Neural progenitor cell (in vitro differentiated cells): ENCODE measurements around the gene CHGA. TPM values are rescaled to one million over a fixed set of nuclear protein-coding genes. Genes with fewer than 3 reads are reported as not detected.

ENCODE experiments used
- DNase-seq: peaks from one replicate; pipeline ENCODE4 v3.0.0-alpha.2; 2016; ENCODE audit warnings: low spot score
- H2AFZ ChIP-seq: fragments of 200-600 bp; sonication (generic); replicated peaks from 2 replicates; pipeline ENCODE4 v1.6.1; 2016; ENCODE audit warnings: antibody characterized with exemption
- H3F3A ChIP-seq: fragments of 200-600 bp; sonication (generic); 2 replicates; pipeline ENCODE4 v1.6.1; 2016; ENCODE audit warnings: antibody characterized with exemption, low read depth
- H3K27ac ChIP-seq: fragments of 200-600 bp; sonication (generic); 2 replicates; pipeline ENCODE4 v1.5.1; 2016; ENCODE audit warnings: mild to moderate bottlenecking
- H3K27me3 ChIP-seq: fragments of 200-600 bp; sonication (generic); 2 replicates; pipeline ENCODE4 v1.6.1; 2016; ENCODE audit warnings: mild to moderate bottlenecking, moderate library complexity
- H3K36me3 ChIP-seq: fragments of 200-600 bp; sonication (generic); 2 replicates; pipeline ENCODE4 v1.5.1; 2016
- H3K4me1 ChIP-seq: fragments of 200-600 bp; sonication (generic); 2 replicates; pipeline ENCODE4 v1.6.1; 2016; ENCODE audit warnings: mixed run types
- H3K4me2 ChIP-seq: fragments of 200-600 bp; sonication (generic); 2 replicates; pipeline ENCODE4 v1.6.1; 2016
- H3K4me3 ChIP-seq: fragments of 200-600 bp; sonication (generic); 2 replicates; pipeline ENCODE4 v1.5.1; 2016
- H3K79me2 ChIP-seq: fragments of 200-600 bp; sonication (generic); 2 replicates; pipeline ENCODE4 v1.6.1; 2016; ENCODE audit warnings: low read depth
- H3K9ac ChIP-seq: fragments of 200-600 bp; sonication (generic); 2 replicates; pipeline ENCODE4 v1.6.1; 2016
- H3K9me3 ChIP-seq: fragments of 200-600 bp; sonication (generic); 2 replicates; pipeline ENCODE4 v1.5.1; 2016; ENCODE audit warnings: low read depth
- H4K20me1 ChIP-seq: fragments of 200-600 bp; sonication (generic); 2 replicates; pipeline ENCODE4 v1.6.1; 2016; ENCODE audit warnings: low read depth
- H3K27ac Mint-ChIP-seq: 3 replicates; pipeline ENCODE4 v1.8.0; 2021; ENCODE audit warnings: mixed read lengths
- H3K27me3 Mint-ChIP-seq: 2 replicates; pipeline ENCODE4 v1.8.0; 2022; ENCODE audit warnings: low read depth, mild to moderate bottlenecking, inconsistent platforms, moderate library complexity, mixed read lengths; ENCODE audit not compliant: insufficient read depth
- H3K36me3 Mint-ChIP-seq: 3 replicates; pipeline ENCODE4 v1.8.0; 2021; ENCODE audit warnings: mixed read lengths
- H3K4me1 Mint-ChIP-seq: 3 replicates; pipeline ENCODE4 v1.8.0; 2021; ENCODE audit warnings: mixed read lengths
- H3K4me3 Mint-ChIP-seq: 3 replicates; pipeline ENCODE4 v1.8.0; 2021; ENCODE audit warnings: mild to moderate bottlenecking, moderate library complexity, mixed read lengths
- H3K9me3 Mint-ChIP-seq: 3 replicates; pipeline ENCODE4 v1.8.0; 2020; ENCODE audit warnings: mixed read lengths
- CTCF ChIP-seq: fragments of 200-600 bp; sonication (generic); IDR thresholded peaks from 2 replicates; pipeline ENCODE4 v1.5.1; 2017; ENCODE audit warnings: antibody characterized with exemption, mild to moderate bottlenecking
- EZH2 ChIP-seq: fragments of 200-600 bp; sonication (generic); IDR thresholded peaks from 2 replicates; pipeline ENCODE4 v1.6.1; 2017; ENCODE audit warnings: antibody characterized with exemption, mild to moderate bottlenecking, moderate library complexity
- EZH2phosphoT487 ChIP-seq: fragments of 200-600 bp; sonication (generic); IDR thresholded peaks from 2 replicates; pipeline ENCODE4 v1.6.1; 2017; ENCODE audit warnings: antibody characterized with exemption
- total RNA-seq: library from RNA; depleted of rRNA; stranded (reverse); fragments of >200 nt; gene quantifications from 2 replicates; pipeline ENCODE4 v1.2.3, GENCODE V29; 2015; ENCODE audit warnings: low replicate concordance

CHGA gene
- total RNA-seq, 1 donor from 2014 or later = not detected

- Histone ChIP-seq H3K4me2 (no peak overlapping the region), H3K27ac (no peak overlapping the region), H3K9ac (no peak overlapping the region), H3K27me3 (no peaks in the 10 kb centered on the region), H4K20me1 (no peaks in the 10 kb centered on the region), H3K4me3 (no peak overlapping the region), H3K9me3 (no peaks in the 10 kb centered on the region), H2AFZ (no peak overlapping the region), H3K4me1 (no peaks in the 10 kb centered on the region), H3K79me2 (no peaks in the 10 kb centered on the region), H3F3A (no peaks in the 10 kb centered on the region), H3K36me3 (no peaks in the 10 kb centered on the region)
- H3K4me3 Mint-ChIP-seq = no peak overlapping the region
- peaks cover 11% of the 10 kb centered on the region for H3K27me3 Mint-ChIP-seq
- no peak overlapping the region for H3K27ac Mint-ChIP-seq
- no peaks in the 10 kb centered on the region for H3K36me3 Mint-ChIP-seq
- DNase-seq = peak; percentile 80
- no peaks in the 10 kb centered on the region for H3K4me1 Mint-ChIP-seq
- no peaks in the 10 kb centered on the region for H3K9me3 Mint-ChIP-seq
- TF ChIP-seq CTCF (peak; percentile 95), EZH2phosphoT487 (no peak), EZH2 (no peak)
These were observed 29.0 kb downstream of the CHGA start for GRCh38 chr14:92951912-92952471.

- Histone ChIP-seq H3K4me2 (no peak overlapping the region), H3K9ac (no peak overlapping the region), H3K4me3 (no peak overlapping the region), H3K27ac (no peak overlapping the region), H4K20me1 (no peaks in the 10 kb centered on the region), H3K27me3 (no peaks in the 10 kb centered on the region), H3K4me1 (no peaks in the 10 kb centered on the region), H3K36me3 (no peaks in the 10 kb centered on the region), H2AFZ (no peak overlapping the region), H3K79me2 (no peaks in the 10 kb centered on the region), H3K9me3 (no peaks in the 10 kb centered on the region), H3F3A (no peaks in the 10 kb centered on the region)
- Mint-ChIP-seq H3K4me1 (no peaks in the 10 kb centered on the region), H3K9me3 (no peaks in the 10 kb centered on the region), H3K4me3 (no peak overlapping the region), H3K36me3 (no peaks in the 10 kb centered on the region), H3K27me3 (peaks cover 11% of the 10 kb centered on the region), H3K27ac (no peak overlapping the region)
- TF ChIP-seq CTCF = no peak
- no peak for TF ChIP-seq EZH2
- TF ChIP-seq EZH2phosphoT487 = no peak
- DNase-seq = no peak
These were observed 29.7 kb downstream of the CHGA start for GRCh38 chr14:92952481-92953298.

- no peaks in the 10 kb centered on the region for H4K20me1 ChIP-seq
- no peaks in the 10 kb centered on the region for H3K27me3 ChIP-seq
- no peak overlapping the region for H3K4me2 ChIP-seq
- no peak overlapping the region for H3K9ac ChIP-seq
- no peak overlapping the region for H3K27ac ChIP-seq
- no peaks in the 10 kb centered on the region for H3K4me1 ChIP-seq
- H3K79me2 ChIP-seq = no peaks in the 10 kb centered on the region
- Mint-ChIP-seq H3K9me3 (no peaks in the 10 kb centered on the region), H3K4me1 (no peaks in the 10 kb centered on the region), H3K4me3 (no peak overlapping the region), H3K36me3 (no peaks in the 10 kb centered on the region), H3K27me3 (peaks cover 9% of the 10 kb centered on the region), H3K27ac (no peak overlapping the region)
- TF ChIP-seq EZH2phosphoT487 = no peak
- TF ChIP-seq CTCF = no peak
- no peak for TF ChIP-seq EZH2
- H3F3A ChIP-seq = no peaks in the 10 kb centered on the region
- no peak overlapping the region for H2AFZ ChIP-seq
- no peaks in the 10 kb centered on the region for H3K36me3 ChIP-seq
- no peak overlapping the region for H3K4me3 ChIP-seq
- no peaks in the 10 kb centered on the region for H3K9me3 ChIP-seq
- no peak for DNase-seq
These were observed 30.6 kb downstream of the CHGA start for GRCh38 chr14:92953526-92953925.
